MM.1S (cell line): ENCODE measurements around the gene ZNF93.
"Not testable (repeated sequence)": the region's sequence is repeated elsewhere in the genome, so short reads cannot be mapped to it uniquely, and the experiment has no call there.

Experiments
- DNase-seq: peaks from one replicate; pipeline ENCODE4 v3.0.0-alpha.2; 2015
- H2AFZ ChIP-seq: fragments of 300-600 bp; sonication (generic); 2 replicates; pipeline ENCODE4 v1.6.0; 2016; ENCODE audit warnings: antibody characterized with exemption, low read length
- H3F3A ChIP-seq: fragments of 300-600 bp; sonication (generic); 2 replicates; pipeline ENCODE4 v1.6.1; 2016; ENCODE audit warnings: mild to moderate bottlenecking, antibody characterized with exemption, low read length, moderate library complexity, mixed read lengths; ENCODE audit not compliant: insufficient read depth
- H3K27ac ChIP-seq: fragments of 300-600 bp; sonication (generic); 2 replicates; pipeline ENCODE4 v1.5.1; 2016; ENCODE audit warnings: mild to moderate bottlenecking, low read length
- H3K27me3 ChIP-seq: fragments of 300-600 bp; sonication (generic); replicated peaks from 2 replicates; pipeline ENCODE4 v1.6.0; 2016; ENCODE audit warnings: low read length; ENCODE audit not compliant: insufficient read depth
- H3K36me3 ChIP-seq: fragments of 300-600 bp; sonication (generic); replicated peaks from 2 replicates; pipeline ENCODE4 v1.6.1; 2016; ENCODE audit warnings: mild to moderate bottlenecking, low read length, mixed read lengths; ENCODE audit not compliant: insufficient read depth
- H3K4me1 ChIP-seq: fragments of 300-600 bp; sonication (generic); 2 replicates; pipeline ENCODE4 v1.6.1; 2016; ENCODE audit warnings: low read length, mixed read lengths
- H3K4me2 ChIP-seq: fragments of 300-600 bp; sonication (generic); 2 replicates; pipeline ENCODE4 v1.6.0; 2016; ENCODE audit warnings: low read depth, low read length
- H3K4me3 ChIP-seq: fragments of 300-600 bp; sonication (generic); 2 replicates; pipeline ENCODE4 v1.5.1; 2016; ENCODE audit warnings: low read length, mixed read lengths
- H3K79me2 ChIP-seq: fragments of 300-600 bp; sonication (generic); 2 replicates; pipeline ENCODE4 v1.6.1; 2016; ENCODE audit warnings: mixed run types, low read length, mixed read lengths
- H3K9ac ChIP-seq: fragments of 300-600 bp; sonication (generic); 2 replicates; pipeline ENCODE4 v1.6.1; 2016; ENCODE audit warnings: low read length, mixed read lengths
- H3K9me2 ChIP-seq: fragments of 300-600 bp; sonication (generic); replicated peaks from 2 replicates; pipeline ENCODE4 v1.6.1; 2016; ENCODE audit warnings: mild to moderate bottlenecking, low read length, mixed read lengths; ENCODE audit not compliant: insufficient read depth
- H3K9me3 ChIP-seq: fragments of 300-600 bp; sonication (generic); replicated peaks from 2 replicates; pipeline ENCODE4 v1.6.1; 2016; ENCODE audit warnings: mild to moderate bottlenecking, low read length, mixed read lengths; ENCODE audit not compliant: insufficient read depth
- H4K20me1 ChIP-seq: fragments of 300-600 bp; sonication (generic); 2 replicates; pipeline ENCODE4 v1.6.1; 2016; ENCODE audit warnings: mild to moderate bottlenecking, low read length, moderate library complexity, mixed read lengths; ENCODE audit not compliant: insufficient read depth
- EZH2 ChIP-seq: fragments of 300-600 bp; sonication (generic); optimal IDR thresholded peaks from 2 replicates; pipeline ENCODE3; 2017; ENCODE audit warnings: low read depth, mild to moderate bottlenecking, antibody characterized with exemption, low read length, mixed read lengths
- EZH2phosphoT487 ChIP-seq: fragments of 300-600 bp; sonication (generic); IDR thresholded peaks from 2 replicates; pipeline ENCODE4 v1.6.1; 2018; ENCODE audit warnings: antibody characterized with exemption, low read length
- TF ChIP-seq, protein P1 (sequence below): fragments of 300-600 bp; sonication (generic); IDR thresholded peaks from 2 replicates; pipeline ENCODE4 v1.5.1; 2016; ENCODE audit warnings: antibody characterized with exemption, low read length, mixed read lengths

ZNF93 gene

DNA sequence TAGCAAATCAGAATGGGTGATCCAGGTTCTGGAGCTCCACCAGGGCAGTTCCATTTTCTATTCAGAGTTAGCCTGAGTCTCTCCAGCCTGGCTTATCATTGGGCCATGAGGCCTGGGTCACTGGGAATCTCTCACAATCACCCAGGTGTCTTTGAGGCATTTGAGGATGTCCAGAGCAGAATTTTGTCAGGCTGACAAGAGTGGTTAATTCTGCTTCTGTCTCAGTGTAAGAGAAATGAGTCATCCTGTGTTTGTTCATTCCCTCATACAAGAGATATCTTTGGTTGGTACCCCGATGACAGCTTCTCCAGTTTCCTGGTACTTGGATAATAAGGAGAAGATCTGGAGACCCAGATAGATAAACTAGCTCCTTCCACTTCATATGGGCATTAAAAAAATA lies 10.4 kb downstream of the ZNF93 start:
- peaks cover 28% of the 10 kb centered on the region for H3K79me2 ChIP-seq
- no peak overlapping the region for H3K4me3 ChIP-seq

DNA sequence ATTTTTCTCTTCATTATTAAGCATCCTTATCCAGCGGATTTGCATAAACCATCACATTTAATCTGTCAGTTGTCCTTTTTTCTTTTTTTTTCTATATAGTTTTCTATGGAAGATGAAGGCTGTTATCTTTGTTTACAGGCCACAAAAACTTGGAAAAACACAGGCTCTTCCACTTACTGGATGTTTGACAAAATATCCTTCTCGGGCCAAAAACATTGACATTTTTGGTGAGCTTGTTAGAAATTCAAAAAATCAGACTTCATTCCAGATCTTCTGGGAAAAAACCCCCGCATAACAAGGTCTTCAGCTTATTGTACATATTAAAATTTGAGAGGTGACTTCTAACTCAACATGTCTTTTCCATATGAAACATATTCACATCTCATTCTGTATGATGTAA lies 13.8 kb downstream of the ZNF93 start:
- Histone ChIP-seq H3K9me3 (no peaks in the 10 kb centered on the region), H3K4me2 (no peak overlapping the region), H3K9ac (no peak overlapping the region), H3K9me2 (no peaks in the 10 kb centered on the region), H3K27ac (no peak overlapping the region), H3K79me2 (peaks cover 4% of the 10 kb centered on the region; the same call in 1 of the 2 replicates), H3K4me3 (no peak overlapping the region), H4K20me1 (no peaks in the 10 kb centered on the region), H3K4me1 (no peaks in the 10 kb centered on the region), H3K36me3 (peaks cover 2% of the 10 kb centered on the region; the same call in 1 of the 2 replicates), H3F3A (no peaks in the 10 kb centered on the region), H2AFZ (no peak overlapping the region), H3K27me3 (no peaks in the 10 kb centered on the region)
- no peak for DNase-seq
- TF ChIP-seq EZH2phosphoT487 (no peak), EZH2 (no peak)
- TF ChIP-seq, protein P1, sequence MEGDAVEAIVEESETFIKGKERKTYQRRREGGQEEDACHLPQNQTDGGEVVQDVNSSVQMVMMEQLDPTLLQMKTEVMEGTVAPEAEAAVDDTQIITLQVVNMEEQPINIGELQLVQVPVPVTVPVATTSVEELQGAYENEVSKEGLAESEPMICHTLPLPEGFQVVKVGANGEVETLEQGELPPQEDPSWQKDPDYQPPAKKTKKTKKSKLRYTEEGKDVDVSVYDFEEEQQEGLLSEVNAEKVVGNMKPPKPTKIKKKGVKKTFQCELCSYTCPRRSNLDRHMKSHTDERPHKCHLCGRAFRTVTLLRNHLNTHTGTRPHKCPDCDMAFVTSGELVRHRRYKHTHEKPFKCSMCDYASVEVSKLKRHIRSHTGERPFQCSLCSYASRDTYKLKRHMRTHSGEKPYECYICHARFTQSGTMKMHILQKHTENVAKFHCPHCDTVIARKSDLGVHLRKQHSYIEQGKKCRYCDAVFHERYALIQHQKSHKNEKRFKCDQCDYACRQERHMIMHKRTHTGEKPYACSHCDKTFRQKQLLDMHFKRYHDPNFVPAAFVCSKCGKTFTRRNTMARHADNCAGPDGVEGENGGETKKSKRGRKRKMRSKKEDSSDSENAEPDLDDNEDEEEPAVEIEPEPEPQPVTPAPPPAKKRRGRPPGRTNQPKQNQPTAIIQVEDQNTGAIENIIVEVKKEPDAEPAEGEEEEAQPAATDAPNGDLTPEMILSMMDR: no peak

More for the DNA sequence above, 10.4 kb downstream of the ZNF93 start:
- no peaks in the 10 kb centered on the region for H4K20me1 ChIP-seq
- H3K4me2 ChIP-seq: no peak overlapping the region
- no peaks in the 10 kb centered on the region for H3K4me1 ChIP-seq
- no peaks in the 10 kb centered on the region for H3K27me3 ChIP-seq
- TF ChIP-seq EZH2 (no peak), EZH2phosphoT487 (no peak)
- TF ChIP-seq, protein P1: no peak
- H3K27ac ChIP-seq: no peak overlapping the region
- H3K9me3 ChIP-seq: no peaks in the 10 kb centered on the region
- H2AFZ ChIP-seq: no peak overlapping the region
- H3K36me3 ChIP-seq: no peaks in the 10 kb centered on the region
- no peaks in the 10 kb centered on the region for H3K9me2 ChIP-seq
- DNase-seq: no peak
- H3K9ac ChIP-seq: no peak overlapping the region
- H3F3A ChIP-seq: peaks cover 3% of the 10 kb centered on the region; the same call in 1 of the 2 replicates

DNA sequence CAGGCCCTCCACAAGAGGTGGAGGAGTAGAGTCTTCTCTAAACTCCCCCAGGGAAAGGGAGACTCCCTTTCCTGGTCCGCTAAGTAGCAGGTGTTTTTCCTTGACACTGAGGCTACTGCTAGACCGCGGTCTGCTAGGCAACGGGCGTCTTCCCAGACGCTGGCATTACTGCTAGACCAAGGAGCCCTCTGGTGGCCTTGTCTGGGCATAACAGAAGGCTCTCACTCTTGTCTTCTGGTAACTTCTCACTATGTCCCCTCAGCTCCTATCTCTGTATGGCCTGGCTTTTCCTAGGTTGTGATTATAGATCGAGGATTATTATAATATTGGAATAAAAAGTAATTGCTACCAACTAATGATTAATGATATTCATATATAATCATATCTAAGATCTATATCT lies 29.7 kb downstream of the ZNF93 start:
- not testable (repeated sequence) for H3K4me1 ChIP-seq, H3K9me2 ChIP-seq, H3K27ac ChIP-seq, H3F3A ChIP-seq, H3K9me3 ChIP-seq, H3K9ac ChIP-seq, H2AFZ ChIP-seq, H3K4me3 ChIP-seq, H3K79me2 ChIP-seq, H3K4me2 ChIP-seq, H4K20me1 ChIP-seq, DNase-seq, H3K27me3 ChIP-seq
- H3K36me3 ChIP-seq: peaks cover 12% of the 10 kb centered on the region

DNA sequence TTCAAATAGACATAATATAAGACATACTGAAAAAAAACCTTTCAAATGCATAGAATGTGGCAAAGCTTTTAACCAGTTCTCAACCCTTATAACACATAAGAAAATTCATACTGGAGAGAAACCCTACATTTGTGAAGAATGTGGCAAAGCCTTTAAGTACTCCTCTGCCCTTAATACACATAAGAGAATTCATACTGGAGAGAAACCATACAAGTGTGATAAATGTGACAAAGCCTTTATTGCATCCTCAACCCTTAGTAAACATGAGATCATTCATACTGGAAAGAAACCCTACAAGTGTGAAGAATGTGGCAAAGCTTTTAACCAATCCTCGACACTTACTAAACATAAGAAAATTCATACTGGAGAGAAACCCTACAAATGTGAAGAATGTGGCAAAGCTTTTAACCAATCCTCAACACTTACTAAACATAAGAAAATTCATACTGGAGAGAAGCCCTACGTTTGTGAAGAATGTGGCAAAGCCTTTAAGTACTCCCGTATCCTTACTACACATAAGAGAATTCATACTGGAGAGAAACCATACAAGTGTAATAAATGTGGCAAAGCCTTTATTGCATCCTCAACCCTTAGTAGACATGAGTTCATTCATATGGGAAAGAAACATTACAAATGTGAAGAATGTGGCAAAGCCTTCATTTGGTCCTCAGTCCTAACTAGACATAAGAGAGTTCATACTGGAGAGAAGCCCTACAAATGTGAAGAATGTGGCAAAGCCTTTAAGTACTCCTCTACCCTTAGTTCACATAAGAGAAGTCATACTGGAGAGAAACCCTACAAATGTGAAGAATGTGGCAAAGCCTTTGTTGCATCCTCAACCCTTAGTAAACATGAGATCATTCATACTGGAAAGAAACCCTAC lies 32.9 kb downstream of the ZNF93 start:
- H3K27ac ChIP-seq, H3K79me2 ChIP-seq, H3K4me2 ChIP-seq, H4K20me1 ChIP-seq, H3K27me3 ChIP-seq, H3K9me2 ChIP-seq, H3K9ac ChIP-seq, DNase-seq, H3K9me3 ChIP-seq, H3K4me1 ChIP-seq, H3K4me3 ChIP-seq, H3F3A ChIP-seq, H2AFZ ChIP-seq: not testable (repeated sequence)
- H3K36me3 ChIP-seq: peaks cover 12% of the 10 kb centered on the region
